G401.6 (cell line): Measurements from ENCODE around the gene DACT2.
"Not testable (repeated sequence)": the region's sequence is repeated elsewhere in the genome, so short reads cannot be mapped to it uniquely, and the experiment has no call there.

Experiments
- FAIRE-seq: peaks from 2 replicates; lab custom pipeline; 2012; peaks lifted over from hg19 to GRCh38; lab: Jason Lieb, UNC

The DACT2 gene

DNA sequence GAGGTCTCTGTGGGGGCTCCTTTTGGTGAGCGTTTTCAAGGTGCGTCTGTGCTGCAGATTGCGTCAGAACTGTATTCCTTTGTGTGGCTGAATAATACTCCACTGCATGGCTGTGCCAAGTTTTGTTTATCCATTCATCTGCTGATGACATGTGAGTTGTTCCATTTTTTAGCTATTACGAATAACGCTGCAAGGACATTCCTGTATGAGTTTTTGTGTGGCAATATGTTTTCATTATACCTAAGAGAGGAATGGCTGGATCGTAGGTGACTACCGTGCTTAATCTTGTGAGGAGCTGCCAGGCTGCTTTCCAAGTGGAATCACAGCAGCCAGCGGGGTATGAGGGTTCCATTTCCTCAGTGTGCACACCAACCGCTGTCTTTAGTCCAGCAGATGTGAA lies 1.1 kb upstream of the DACT2 start:
- no peak for FAIRE-seq

GRCh38 chr6:168318579-168319278 lies 848 bp downstream of the DACT2 start:
- FAIRE-seq: no peak

DNA sequence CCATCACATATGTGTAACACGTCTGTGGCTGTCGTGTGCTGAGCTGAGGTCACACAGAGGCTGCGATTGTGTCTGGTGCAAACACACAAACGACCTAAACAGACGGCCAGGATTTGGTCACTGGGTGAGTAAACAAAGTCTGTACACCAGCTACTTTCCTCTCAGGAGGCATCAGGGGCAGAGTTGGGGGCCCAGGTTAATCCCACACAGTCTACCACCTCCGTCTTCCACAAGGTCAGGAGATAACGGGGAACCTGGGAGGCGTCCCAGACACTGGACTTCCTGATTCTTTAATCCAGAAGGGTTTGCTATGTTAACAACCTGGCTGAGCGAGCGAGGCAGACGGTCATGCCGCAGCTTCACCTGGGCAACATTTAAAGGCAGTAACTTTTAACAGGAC lies 1.5 kb downstream of the DACT2 start:
- FAIRE-seq: no peak

GRCh38 chr6:168315596-168315995 lies 4.0 kb downstream of the DACT2 start:
- no peak for FAIRE-seq

DNA sequence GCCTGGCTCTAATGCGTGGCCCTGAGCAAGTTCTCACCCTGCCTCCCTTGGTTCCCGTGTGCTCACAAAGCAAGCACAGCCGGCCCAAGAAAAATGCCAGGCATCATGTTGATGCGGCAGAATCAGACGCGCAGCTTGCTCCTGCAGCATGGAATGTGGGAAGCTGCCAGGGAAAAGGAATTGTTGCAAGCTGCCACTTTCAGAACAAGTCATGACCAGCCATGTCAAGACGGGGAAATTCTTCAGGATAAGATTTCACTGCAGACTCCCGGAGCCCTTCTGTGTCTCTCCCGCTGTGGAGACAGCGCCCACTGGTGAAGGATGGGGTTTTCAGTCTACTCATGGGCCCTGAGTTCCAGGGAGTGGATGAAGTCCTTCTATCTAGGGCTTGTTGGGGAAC lies 4.6 kb downstream of the DACT2 start:
- FAIRE-seq: no peak

DNA sequence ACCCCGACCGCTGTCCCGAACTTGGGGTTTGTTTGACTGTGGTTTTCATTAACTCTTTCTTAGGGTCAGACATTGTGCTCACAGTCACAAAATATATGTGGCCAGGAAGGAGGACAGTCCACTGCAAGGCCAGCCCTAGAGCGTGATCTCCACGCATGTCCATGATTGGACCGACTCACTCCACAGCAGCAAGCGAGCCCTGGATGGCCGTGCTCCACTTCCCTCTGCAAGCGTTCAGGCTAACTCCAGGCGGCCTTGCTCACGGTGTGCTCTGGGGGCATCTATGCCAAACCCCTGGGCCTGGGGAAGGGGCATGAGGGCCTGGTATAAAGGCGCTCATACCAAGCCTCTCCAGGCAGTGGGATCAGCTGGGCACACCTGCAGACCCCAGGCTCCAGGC lies 5.6 kb downstream of the DACT2 start:
- no peak for FAIRE-seq

GRCh38 chr6:168313431-168314011 lies 6.1 kb downstream of the DACT2 start:
- FAIRE-seq: no peak

- FAIRE-seq: not testable (repeated sequence)
Observed at GRCh38 chr6:168312125-168312507, 7.5 kb downstream of the DACT2 start.

DNA sequence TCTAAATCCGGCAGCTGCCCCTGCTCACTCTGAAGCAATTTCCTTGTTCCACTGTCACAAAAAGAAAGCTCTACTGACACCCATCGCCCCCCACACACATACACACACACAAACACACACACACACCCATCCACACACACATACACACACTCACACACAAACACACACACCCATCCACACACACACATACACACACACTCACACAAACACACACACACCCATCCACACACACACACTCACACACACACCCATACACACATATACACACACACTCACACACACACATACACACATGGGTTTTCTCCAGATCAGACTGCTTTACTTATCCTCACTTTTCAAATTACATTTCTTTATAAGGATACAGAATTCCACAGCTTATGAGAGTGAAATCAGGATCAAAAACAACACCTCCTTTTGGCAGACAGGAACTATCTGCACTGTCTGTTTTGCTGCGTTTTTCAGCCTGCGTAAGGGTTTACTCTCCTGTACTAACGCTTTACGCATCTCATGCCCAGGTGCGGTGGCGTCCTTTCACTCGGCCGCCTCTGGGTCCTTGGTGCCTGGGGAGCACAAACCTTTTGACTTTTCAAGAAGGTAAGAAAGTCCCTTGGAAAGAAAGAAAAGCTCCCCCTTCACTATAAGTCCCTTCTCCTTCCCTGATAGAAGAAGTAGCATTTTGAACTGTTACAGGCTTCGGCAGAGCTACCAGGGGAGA lies 8.0 kb downstream of the DACT2 start:
- no peak for FAIRE-seq

GRCh38 chr6:168310945-168311344 lies 8.6 kb downstream of the DACT2 start:
- FAIRE-seq: no peak

DNA sequence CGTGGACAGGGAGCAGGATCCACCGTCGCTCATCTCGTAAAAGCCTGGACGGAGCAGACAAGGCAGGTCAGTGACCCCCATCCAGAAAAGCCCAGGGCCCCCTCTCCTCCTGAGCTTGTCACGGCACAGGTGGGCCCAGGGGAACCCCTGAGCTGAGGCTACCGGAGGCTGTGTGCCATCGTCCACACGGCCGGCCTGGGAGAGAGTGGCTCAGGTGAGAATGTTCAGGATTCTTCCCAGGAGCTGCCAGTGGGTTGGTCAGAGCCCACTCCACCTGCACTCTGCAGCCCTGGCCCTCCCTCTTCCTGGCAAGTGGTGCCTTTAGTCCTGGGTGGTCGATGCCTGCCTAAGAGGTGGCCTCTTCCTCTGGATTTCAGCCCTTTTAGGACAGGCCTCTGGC lies 9.2 kb downstream of the DACT2 start:
- no peak for FAIRE-seq

- FAIRE-seq: no peak
Observed at GRCh38 chr6:168309997-168310396, 9.6 kb downstream of the DACT2 start.

DNA sequence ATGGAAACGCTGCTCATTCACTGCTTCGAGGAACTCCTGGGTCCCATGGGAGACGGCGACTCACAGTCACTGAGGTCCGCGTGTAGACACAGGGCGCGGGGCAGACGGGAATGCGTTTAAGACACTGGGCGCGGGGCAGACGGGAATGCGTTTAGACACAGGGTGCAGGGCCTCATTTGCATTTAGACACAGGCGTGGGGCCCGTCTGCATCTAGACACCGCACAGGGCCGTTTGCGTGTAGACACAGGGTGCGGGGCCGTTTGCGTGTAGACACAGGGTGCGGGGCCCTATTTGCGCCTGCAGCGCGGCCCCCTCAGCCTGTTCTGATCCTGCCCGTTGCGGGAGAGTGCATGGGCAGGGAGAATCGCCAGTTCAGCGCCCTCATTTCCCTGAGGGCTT lies 10.4 kb downstream of the DACT2 start:
- no peak for FAIRE-seq

- no peak for FAIRE-seq
Observed at GRCh38 chr6:168308390-168309144, 11.0 kb downstream of the DACT2 start.

DNA sequence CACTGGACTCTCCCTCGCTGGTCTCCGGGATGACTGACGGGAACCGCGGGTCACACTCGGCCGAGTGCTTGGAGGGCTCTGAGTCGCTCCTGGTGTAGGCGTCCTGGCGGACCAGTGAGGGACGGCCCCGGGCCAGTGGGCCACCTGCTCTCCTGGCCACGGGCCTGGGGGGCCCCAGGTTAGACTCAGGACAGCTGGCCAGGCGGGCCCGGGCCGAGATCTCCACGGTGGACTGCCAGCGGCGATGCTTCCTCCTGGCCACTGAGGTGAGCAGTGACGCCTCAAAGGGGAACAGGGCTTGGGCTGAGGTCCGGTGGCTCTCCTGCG lies 11.9 kb downstream of the DACT2 start:
- no peak for FAIRE-seq

DNA sequence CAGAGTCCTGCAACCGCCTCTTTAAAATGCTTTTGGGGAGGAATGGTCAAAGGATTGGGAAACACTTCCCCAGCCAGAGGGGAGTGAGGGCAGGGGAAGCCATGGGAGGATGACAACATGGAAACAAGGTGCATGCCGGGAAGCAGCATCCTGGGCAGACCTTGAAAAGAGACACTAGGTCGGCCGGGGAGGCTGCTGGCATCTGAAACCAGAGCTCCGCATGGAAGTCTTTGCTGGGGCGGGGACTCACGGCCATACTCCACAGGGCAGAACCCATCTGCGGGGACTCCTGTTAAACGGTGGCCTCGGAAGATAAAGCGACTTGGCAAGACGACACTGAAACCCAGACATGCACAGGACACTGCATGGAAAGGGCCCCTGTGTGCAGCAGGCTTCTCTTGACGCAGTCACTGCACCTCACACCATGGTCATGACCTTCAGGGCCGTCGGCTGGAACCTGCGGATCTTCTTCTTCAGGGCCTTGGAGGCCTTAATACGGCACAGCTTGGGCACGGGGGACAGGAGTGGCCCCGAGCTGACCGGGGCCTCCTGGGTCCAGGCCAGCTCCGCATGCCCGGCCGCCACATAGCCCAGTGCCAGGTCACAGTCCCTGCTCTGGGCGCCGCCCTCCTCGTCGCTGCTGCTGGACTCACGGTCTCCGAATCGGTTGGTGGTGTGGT lies 12.4 kb downstream of the DACT2 start:
- no peak for FAIRE-seq

DNA sequence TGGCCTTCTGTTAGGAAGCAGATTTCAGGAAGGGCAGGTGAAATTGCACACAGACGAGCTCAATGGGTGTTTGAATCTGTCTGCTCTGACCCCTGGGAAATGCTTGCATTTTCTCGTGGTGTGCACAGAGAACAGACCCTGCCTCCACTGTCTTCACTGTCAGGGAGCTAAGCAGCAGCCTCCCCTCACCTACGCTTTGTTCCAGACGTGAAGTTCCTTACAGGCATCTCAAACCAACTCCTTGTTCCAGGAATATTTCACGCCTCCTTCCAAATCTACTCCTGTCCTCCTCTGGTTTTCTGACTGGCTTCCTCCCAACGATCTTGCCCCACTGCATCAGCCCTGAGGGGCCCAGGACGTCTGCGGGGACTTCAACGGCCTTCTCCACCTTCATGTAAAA lies 13.7 kb downstream of the DACT2 start:
- no peak for FAIRE-seq

GRCh38 chr6:168305096-168305749 lies 14.4 kb downstream of the DACT2 start:
- no peak for FAIRE-seq

DNA sequence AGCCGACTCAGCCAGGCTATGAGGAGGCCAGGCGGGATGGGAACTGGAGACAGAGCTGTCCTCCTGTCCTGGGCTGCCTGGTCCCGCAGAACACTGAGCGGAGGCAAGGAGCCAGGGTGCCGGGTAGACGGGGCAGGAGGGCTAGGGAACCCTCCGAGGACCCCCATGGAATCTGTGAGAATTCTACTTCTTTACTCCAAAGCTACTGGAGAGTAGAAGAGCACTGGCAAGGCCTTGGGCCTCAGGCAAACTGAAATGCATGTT lies 14.9 kb downstream of the DACT2 start:
- FAIRE-seq: no peak

- FAIRE-seq: no peak
Observed at GRCh38 chr6:168303982-168304751, 15.4 kb downstream of the DACT2 start.

DNA sequence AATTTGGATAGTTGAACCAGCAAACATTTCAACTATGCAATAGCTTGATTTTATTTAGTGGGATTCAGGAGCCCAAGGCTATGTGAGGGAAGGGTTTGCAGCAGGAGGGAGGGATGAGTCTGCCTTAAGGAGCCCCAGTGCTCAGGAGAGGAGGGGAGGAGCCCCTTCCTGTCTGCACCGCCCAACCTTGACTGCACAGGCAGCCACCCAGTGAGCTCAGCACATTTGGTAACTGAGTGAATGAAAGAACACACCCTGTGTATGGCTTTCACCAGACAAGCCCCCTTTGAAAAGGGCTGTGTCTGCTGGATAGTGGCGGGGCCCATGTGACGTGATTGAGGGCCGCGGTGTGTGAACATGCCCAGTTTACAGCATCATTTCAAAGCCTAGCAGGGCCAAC lies 17.0 kb downstream of the DACT2 start:
- FAIRE-seq: no peak
